SIG-M5 (cell line): Measurements from ENCODE around the gene CDKN2D.
"Not testable (repeated sequence)": the region's sequence is repeated elsewhere in the genome, so short reads cannot be mapped to it uniquely, and the experiment has no call there.

Experiments
- DNase-seq: peaks from one replicate; lab custom pipeline; 2025; lab: John Stamatoyannopoulos, UW

The CDKN2D gene

GRCh38 chr19:10551698-10552301 is 17.0 kb downstream of the CDKN2D start:
- DNase-seq: no peak

GRCh38 chr19:10551006-10551405 is 17.8 kb downstream of the CDKN2D start:
- not testable (repeated sequence) for DNase-seq

- no peak for DNase-seq
Measured at GRCh38 chr19:10550336-10550735, 18.4 kb downstream of the CDKN2D start.

GRCh38 chr19:10549733-10550132 is 19.0 kb downstream of the CDKN2D start:
- DNase-seq: no peak

GRCh38 chr19:10548746-10549276 is 20.0 kb downstream of the CDKN2D start:
- DNase-seq: no peak

- no peak for DNase-seq
Measured at GRCh38 chr19:10546817-10547216, 22.0 kb downstream of the CDKN2D start.

- no peak for DNase-seq
Measured at GRCh38 chr19:10544753-10545251, 24.0 kb downstream of the CDKN2D start.

- no peak for DNase-seq
Measured at GRCh38 chr19:10544242-10544752, 24.5 kb downstream of the CDKN2D start.

GRCh38 chr19:10543420-10544241 is 25.1 kb downstream of the CDKN2D start, which contains the start of gene ATG4D:
ATG4D (plus strand) TSS chr19:10543904; CDS start chr19:10544091, 187 bp downstream.
- DNase-seq: no peak

- DNase-seq: no peak
Measured at GRCh38 chr19:10543059-10543419, 25.7 kb downstream of the CDKN2D start.

GRCh38 chr19:10539016-10539415 is 29.8 kb downstream of the CDKN2D start:
- DNase-seq: not testable (repeated sequence)

- DNase-seq: no peak
Measured at GRCh38 chr19:10538204-10538983, 30.4 kb downstream of the CDKN2D start.

GRCh38 chr19:10537668-10538067 is 31.1 kb downstream of the CDKN2D start:
- DNase-seq: no peak

- DNase-seq: no peak
Measured at GRCh38 chr19:10535613-10536012, 33.2 kb downstream of the CDKN2D start.

GRCh38 chr19:10533646-10534386 is 35.0 kb downstream of the CDKN2D start:
- DNase-seq: no peak

GRCh38 chr19:10532457-10532856 is 36.3 kb downstream of the CDKN2D start:
- no peak for DNase-seq

GRCh38 chr19:10526887-10527286 is 41.9 kb downstream of the CDKN2D start:
- DNase-seq: not testable (repeated sequence)

GRCh38 chr19:10525636-10526035 is 43.1 kb downstream of the CDKN2D start:
- DNase-seq: no peak

GRCh38 chr19:10523135-10523636 is 45.6 kb downstream of the CDKN2D start:
- no peak for DNase-seq

GRCh38 chr19:10521461-10522171 is 47.2 kb downstream of the CDKN2D start:
- DNase-seq: no peak
